Smooth muscle cell (in vitro differentiated cells): ENCODE data around the gene A3GALT2. TPM values are rescaled to one million over a fixed set of nuclear protein-coding genes. Genes with fewer than 3 reads are reported as not detected.

Source experiments
- DNase-seq: peaks from one replicate; lab custom pipeline; 2025; ENCODE audit not compliant: unreplicated experiment; lab: John Stamatoyannopoulos, UW
- H2AFZ ChIP-seq: fragments of 200-600 bp; sonication (generic); 2 replicates; pipeline ENCODE4 v1.6.0; 2016; ENCODE audit warnings: antibody characterized with exemption, low read depth, mild to moderate bottlenecking
- H3F3A ChIP-seq: fragments of 200-600 bp; sonication (generic); 2 replicates; pipeline ENCODE4 v1.6.0; 2017; ENCODE audit warnings: antibody characterized with exemption, low read depth
- H3K27ac ChIP-seq: fragments of 200-600 bp; sonication (generic); 2 replicates; pipeline ENCODE4 v1.5.1; 2016; ENCODE audit warnings: low read depth, mild to moderate bottlenecking
- H3K27me3 ChIP-seq: fragments of 200-600 bp; sonication (generic); 2 replicates; pipeline ENCODE4 v1.6.1; 2016; ENCODE audit warnings: low read depth, mild to moderate bottlenecking
- H3K36me3 ChIP-seq: fragments of 200-600 bp; sonication (generic); 2 replicates; pipeline ENCODE4 v1.5.1; 2016; ENCODE audit warnings: low read depth
- H3K4me1 ChIP-seq: fragments of 200-600 bp; sonication (generic); 2 replicates; pipeline ENCODE4 v1.5.1; 2016; ENCODE audit warnings: low read depth
- H3K4me2 ChIP-seq: fragments of 200-600 bp; sonication (generic); 2 replicates; pipeline ENCODE4 v1.6.0; 2016; ENCODE audit warnings: mild to moderate bottlenecking
- H3K4me3 ChIP-seq: fragments of 200-600 bp; sonication (generic); 2 replicates; pipeline ENCODE4 v1.5.1; 2016; ENCODE audit warnings: mild to moderate bottlenecking
- H3K79me2 ChIP-seq: fragments of 200-600 bp; sonication (generic); 2 replicates; pipeline ENCODE4 v1.6.0; 2016; ENCODE audit warnings: low read depth, mild to moderate bottlenecking
- H3K9ac ChIP-seq: fragments of 200-600 bp; sonication (generic); 2 replicates; pipeline ENCODE4 v1.6.0; 2016; ENCODE audit warnings: low read depth
- H3K9me3 ChIP-seq: fragments of 200-600 bp; sonication (generic); replicated peaks from 2 replicates; pipeline ENCODE4 v1.5.1; 2016; ENCODE audit warnings: low read depth
- H4K20me1 ChIP-seq: fragments of 200-600 bp; sonication (generic); 2 replicates; pipeline ENCODE4 v1.6.0; 2016; ENCODE audit warnings: low read depth
- CTCF ChIP-seq: fragments of 200-600 bp; sonication (generic); IDR thresholded peaks from 2 replicates; pipeline ENCODE4 v1.5.1; 2017; ENCODE audit warnings: borderline replicate concordance, mild to moderate bottlenecking, antibody characterized with exemption; ENCODE audit not compliant: insufficient read depth, poor library complexity, severe bottlenecking
- WGBS: methylation state at CpG from one replicate; pipeline ENCODE4 v1.1.7; 2016; ENCODE audit warnings: low lambda C conversion rate; 5-methylcytosine and 5-hydroxymethylcytosine counted together
- polyA plus RNA-seq: library from polyadenylated mRNA; unstranded; fragments of >200 nt; fragmentation: Nextera tagmentation; extraction: Ambion mirVana; gene quantifications from 2 replicates; pipeline ENCODE4 v1.2.1, GENCODE V29; 2016
- total RNA-seq: library from RNA; depleted of rRNA; stranded (reverse); fragments of >200 nt; gene quantifications from 2 replicates; pipeline ENCODE4 v1.2.3, GENCODE V29; 2014

Gene A3GALT2
- total and polyA plus RNA-seq, 2 experiments from 2014 or later, result not detected

- TF ChIP-seq CTCF, result no peak
- WGBS, result 62% methylated on average over 2 of the region's 2 CpGs
- Histone ChIP-seq H3K9me3 (no peaks in the 10 kb centered on the region), H2AFZ (no peak overlapping the region), H3F3A (peaks cover 29% of the 10 kb centered on the region), H3K4me2 (peak overlapping the region; percentile 91), H3K4me3 (peak overlapping the region; percentile 87), H3K27ac (peak overlapping the region; percentile 97), H3K4me1 (peaks cover 69% of the 10 kb centered on the region), H3K27me3 (no peaks in the 10 kb centered on the region), H4K20me1 (peaks cover 48% of the 10 kb centered on the region), H3K79me2 (peaks cover 63% of the 10 kb centered on the region), H3K9ac (peak overlapping the region; percentile 92), H3K36me3 (no peaks in the 10 kb centered on the region)
- no peak for DNase-seq
These were observed 27.3 kb upstream of the A3GALT2 start for GRCh38 chr1:33348194-33348593.

- Histone ChIP-seq H3F3A (peaks cover 33% of the 10 kb centered on the region), H3K27me3 (no peaks in the 10 kb centered on the region), H2AFZ (no peak overlapping the region), H3K4me3 (peak overlapping the region; percentile 87), H3K4me2 (peak overlapping the region; percentile 91), H3K9me3 (no peaks in the 10 kb centered on the region), H3K9ac (peak overlapping the region; percentile 92), H3K27ac (peak overlapping the region; percentile 97), H3K36me3 (no peaks in the 10 kb centered on the region), H3K4me1 (peaks cover 73% of the 10 kb centered on the region), H3K79me2 (peaks cover 69% of the 10 kb centered on the region), H4K20me1 (peaks cover 54% of the 10 kb centered on the region)
- 47% methylated on average over 5 of the region's 5 CpGs for WGBS
- DNase-seq, result no peak
- TF ChIP-seq CTCF, result no peak
These were observed 26.7 kb upstream of the A3GALT2 start for GRCh38 chr1:33347650-33347992.

GRCh38 chr1:33346927-33347649 is 26.2 kb upstream of the A3GALT2 start:
- H3F3A ChIP-seq, result peaks cover 33% of the 10 kb centered on the region
- H3K27me3 ChIP-seq, result no peaks in the 10 kb centered on the region
- DNase-seq, result no peak
- H4K20me1 ChIP-seq, result peaks cover 58% of the 10 kb centered on the region
- TF ChIP-seq CTCF, result no peak
- H3K9ac ChIP-seq, result peak overlapping the region; percentile 92
- H3K4me2 ChIP-seq, result peak overlapping the region; percentile 91
- H3K9me3 ChIP-seq, result no peaks in the 10 kb centered on the region
- H3K36me3 ChIP-seq, result no peaks in the 10 kb centered on the region
- 46% methylated on average over 2 of the region's 2 CpGs for WGBS
- H3K27ac ChIP-seq, result peak overlapping the region; percentile 97
- H3K4me1 ChIP-seq, result peaks cover 72% of the 10 kb centered on the region
- H3K4me3 ChIP-seq, result peak overlapping the region; percentile 87
- H2AFZ ChIP-seq, result no peak overlapping the region
- peaks cover 72% of the 10 kb centered on the region for H3K79me2 ChIP-seq

- Histone ChIP-seq H3K4me2 (peak overlapping the region; percentile 91), H2AFZ (no peak overlapping the region), H3K9ac (peak overlapping the region; percentile 92), H3F3A (peaks cover 37% of the 10 kb centered on the region), H4K20me1 (peaks cover 63% of the 10 kb centered on the region), H3K27ac (peak overlapping the region; percentile 97), H3K27me3 (no peaks in the 10 kb centered on the region), H3K4me1 (peaks cover 77% of the 10 kb centered on the region), H3K79me2 (peaks cover 77% of the 10 kb centered on the region), H3K36me3 (no peaks in the 10 kb centered on the region), H3K9me3 (no peaks in the 10 kb centered on the region), H3K4me3 (peak overlapping the region; percentile 87)
- TF ChIP-seq CTCF, result no peak
- no peak for DNase-seq
- WGBS, result 29% methylated on average over 3 of the region's 3 CpGs
These were observed 25.6 kb upstream of the A3GALT2 start for GRCh38 chr1:33346533-33346926.
